ENCODE data around the gene ZNF785. TPM values are rescaled to one million over a fixed set of nuclear protein-coding genes. Genes with fewer than 3 reads are reported as not detected.
A peak's percentile ranks its signal among the peaks of the same experiment; 100 is the strongest.

Gene ZNF785
- total and polyA plus RNA-seq, 2 of the 13 experiments (the other 11 are each of a cell fraction or from before 2014, with no cell fraction given), result 0.01 TPM; not detected in 1

DNA sequence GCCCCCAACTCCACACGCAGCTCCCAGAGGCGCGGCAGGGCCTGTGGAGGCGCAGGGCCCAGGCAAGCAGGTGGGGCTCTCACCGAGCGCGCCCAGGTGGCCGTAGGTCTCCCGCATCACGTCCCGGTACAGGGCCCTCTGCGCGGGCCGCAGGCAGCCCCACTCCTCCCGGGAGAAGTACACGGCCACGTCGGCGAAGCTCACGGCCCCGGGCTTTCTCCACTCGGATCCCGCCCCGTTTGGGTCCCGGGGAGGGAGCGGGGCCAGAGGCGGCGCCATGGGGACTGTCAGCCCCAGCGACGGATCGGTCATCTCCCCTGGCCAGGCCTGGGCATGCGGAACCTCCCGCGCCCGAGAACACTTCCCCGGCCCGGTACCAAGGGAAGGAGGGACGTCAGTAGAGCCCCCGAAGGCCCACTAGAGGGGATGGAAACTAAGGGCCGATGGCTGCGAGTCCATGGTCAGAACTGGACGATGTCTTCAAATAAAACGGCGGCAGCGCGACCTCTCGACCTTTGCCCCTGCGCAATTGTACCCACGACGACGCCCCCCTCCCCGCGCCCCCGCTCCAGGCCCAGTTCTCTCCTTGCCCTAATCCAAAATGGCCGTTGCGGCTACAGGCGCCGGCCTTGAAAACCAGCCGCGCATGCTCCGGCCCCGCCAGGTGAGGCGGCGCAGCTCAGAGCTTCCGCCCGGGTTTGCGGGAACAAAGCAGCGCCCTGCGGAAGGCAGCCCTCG, 51.0 kb downstream of the ZNF785 start, which contains the start of gene ZNF747 (continued):
- TF ChIP-seq HNF4G (IDR thresholded peaks at IDR 0.05; ENCODE audit: borderline replicate concordance, low read depth, low read length), result peak; percentile 94
- TF ChIP-seq HNF4G (CRISPR knock-in tag; IDR thresholded peaks at IDR 0.05; ENCODE audit: borderline replicate concordance, low read depth), result peak; percentile 87
- TF ChIP-seq STAG1 (CRISPR knock-in tag; IDR thresholded peaks at IDR 0.05), result peak; percentile 18
- TF ChIP-seq, protein P1, sequence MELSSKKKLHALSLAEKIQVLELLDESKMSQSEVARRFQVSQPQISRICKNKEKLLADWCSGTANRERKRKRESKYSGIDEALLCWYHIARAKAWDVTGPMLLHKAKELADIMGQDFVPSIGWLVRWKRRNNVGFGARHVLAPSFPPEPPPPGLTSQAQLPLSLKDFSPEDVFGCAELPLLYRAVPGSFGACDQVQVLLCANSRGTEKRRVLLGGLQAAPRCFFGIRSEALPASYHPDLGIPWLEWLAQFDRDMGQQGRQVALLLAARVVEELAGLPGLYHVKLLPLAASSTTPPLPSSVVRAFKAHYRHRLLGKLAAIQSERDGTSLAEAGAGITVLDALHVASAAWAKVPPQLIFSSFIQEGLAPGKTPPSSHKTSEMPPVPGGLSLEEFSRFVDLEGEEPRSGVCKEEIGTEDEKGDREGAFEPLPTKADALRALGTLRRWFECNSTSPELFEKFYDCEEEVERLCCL (CRISPR knock-in tag; IDR thresholded peaks at IDR 0.05; ENCODE audit: borderline replicate concordance), result peak; percentile 99
- TF ChIP-seq HOXA9 (CRISPR knock-in tag; IDR thresholded peaks at IDR 0.05; ENCODE audit: borderline replicate concordance), result peak; percentile 76
- no peak for TF ChIP-seq MBD4 (IDR thresholded peaks at IDR 0.05; ENCODE audit: borderline replicate concordance, low read length)
- TF ChIP-seq MYC (CRISPR knock-in tag; IDR thresholded peaks at IDR 0.05; ENCODE audit: borderline replicate concordance), result peak; percentile 72
- TF ChIP-seq ADNP (CRISPR knock-in tag; IDR thresholded peaks at IDR 0.05), result no peak
- no peak for TF ChIP-seq ZBTB42 (CRISPR knock-in tag; IDR thresholded peaks at IDR 0.05)
- TF ChIP-seq SP140L (CRISPR knock-in tag; IDR thresholded peaks at IDR 0.05; ENCODE audit: borderline replicate concordance), result peak; percentile 29; the same call in 1 of the 2 replicates
- peak; percentile 60; the same call in 1 of the 2 replicates for TF ChIP-seq MIER2 (CRISPR knock-in tag; IDR thresholded peaks at IDR 0.05)
- 0 out of 2 replicates have a peak, but pooled peaks have one; percentile 43 for TF ChIP-seq MATR3 (CRISPR knock-in tag; IDR thresholded peaks at IDR 0.05)
- TF ChIP-seq ZNF768 (CRISPR knock-in tag; IDR thresholded peaks at IDR 0.05), result peak; percentile 61
- no peak for TF ChIP-seq ZNF510 (CRISPR knock-in tag; IDR thresholded peaks at IDR 0.05; ENCODE audit: low read depth)
- TF ChIP-seq, protein P2, sequence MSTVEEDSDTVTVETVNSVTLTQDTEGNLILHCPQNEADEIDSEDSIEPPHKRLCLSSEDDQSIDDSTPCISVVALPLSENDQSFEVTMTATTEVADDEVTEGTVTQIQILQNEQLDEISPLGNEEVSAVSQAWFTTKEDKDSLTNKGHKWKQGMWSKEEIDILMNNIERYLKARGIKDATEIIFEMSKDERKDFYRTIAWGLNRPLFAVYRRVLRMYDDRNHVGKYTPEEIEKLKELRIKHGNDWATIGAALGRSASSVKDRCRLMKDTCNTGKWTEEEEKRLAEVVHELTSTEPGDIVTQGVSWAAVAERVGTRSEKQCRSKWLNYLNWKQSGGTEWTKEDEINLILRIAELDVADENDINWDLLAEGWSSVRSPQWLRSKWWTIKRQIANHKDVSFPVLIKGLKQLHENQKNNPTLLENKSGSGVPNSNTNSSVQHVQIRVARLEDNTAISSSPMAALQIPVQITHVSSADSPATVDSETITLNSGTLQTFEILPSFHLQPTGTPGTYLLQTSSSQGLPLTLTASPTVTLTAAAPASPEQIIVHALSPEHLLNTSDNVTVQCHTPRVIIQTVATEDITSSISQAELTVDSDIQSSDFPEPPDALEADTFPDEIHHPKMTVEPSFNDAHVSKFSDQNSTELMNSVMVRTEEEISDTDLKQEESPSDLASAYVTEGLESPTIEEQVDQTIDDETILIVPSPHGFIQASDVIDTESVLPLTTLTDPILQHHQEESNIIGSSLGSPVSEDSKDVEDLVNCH (CRISPR knock-in tag; IDR thresholded peaks at IDR 0.05), result no peak
- TF ChIP-seq ZNF639 (CRISPR knock-in tag; conservative IDR thresholded peaks at IDR 0.05), result peak; percentile 71
- TF ChIP-seq ZBTB3 (CRISPR knock-in tag; IDR thresholded peaks at IDR 0.05; ENCODE audit: borderline replicate concordance, low read depth), result no peak
- peak; percentile 92 for TF ChIP-seq TSC22D2 (CRISPR knock-in tag; IDR thresholded peaks at IDR 0.05; ENCODE audit: borderline replicate concordance)
